Karpas-422 (cell line): ENCODE data around the gene TECTB. TPM values are rescaled to one million over a fixed set of nuclear protein-coding genes. Genes with fewer than 3 reads are reported as not detected.

ENCODE experiments used
- DNase-seq: peaks from one replicate; pipeline ENCODE4 v3.0.0-alpha.2; 2015
- H2AFZ ChIP-seq: fragments of 200-600 bp; sonication (generic); 2 replicates; pipeline ENCODE4 v1.6.1; 2014; ENCODE audit warnings: antibody characterized with exemption, low read length, mixed read lengths
- H3K27ac ChIP-seq: fragments of 200-600 bp; sonication (generic); 2 replicates; pipeline ENCODE4 v1.5.1; 2014; ENCODE audit warnings: mild to moderate bottlenecking, low read length, moderate library complexity
- H3K27me3 ChIP-seq: fragments of 200-600 bp; sonication (generic); 2 replicates; pipeline ENCODE4 v1.6.1; 2014; ENCODE audit warnings: low read length, mixed read lengths
- H3K36me3 ChIP-seq: fragments of 200-600 bp; sonication (generic); 2 replicates; pipeline ENCODE4 v1.6.1; 2014; ENCODE audit warnings: low read length, mixed read lengths; ENCODE audit not compliant: insufficient read depth
- H3K4me1 ChIP-seq: fragments of 200-600 bp; sonication (generic); 2 replicates; pipeline ENCODE4 v1.6.1; 2014; ENCODE audit warnings: mild to moderate bottlenecking, low read length, mixed read lengths
- H3K4me2 ChIP-seq: fragments of 200-600 bp; sonication (generic); 2 replicates; pipeline ENCODE4 v1.6.1; 2014; ENCODE audit warnings: low read length, low read depth, mild to moderate bottlenecking; ENCODE audit not compliant: poor library complexity, severe bottlenecking
- H3K4me3 ChIP-seq: fragments of 200-600 bp; sonication (generic); 2 replicates; pipeline ENCODE4 v1.5.1; 2014; ENCODE audit warnings: mild to moderate bottlenecking, antibody characterized with exemption, low read length, mixed read lengths
- H3K79me2 ChIP-seq: fragments of 200-600 bp; sonication (generic); 2 replicates; pipeline ENCODE4 v1.6.1; 2014; ENCODE audit warnings: mild to moderate bottlenecking, low read length, mixed read lengths
- H3K9ac ChIP-seq: fragments of 200-600 bp; sonication (generic); 2 replicates; pipeline ENCODE4 v1.6.0; 2014; ENCODE audit warnings: low read length
- H3K9me2 ChIP-seq: fragments of 200-600 bp; sonication (generic), shearing (Covaris generic); replicated peaks from 2 replicates; pipeline ENCODE4 v1.6.0; 2014; ENCODE audit warnings: mild to moderate bottlenecking, low read length, moderate library complexity; ENCODE audit not compliant: insufficient read depth
- H3K9me3 ChIP-seq: fragments of 300-700, 200-600 bp; sonication (generic); 2 replicates; pipeline ENCODE4 v1.6.1; 2014; ENCODE audit warnings: low read length, mixed read lengths
- H4K20me1 ChIP-seq: fragments of 200-600 bp; sonication (generic); 2 replicates; pipeline ENCODE4 v1.6.1; 2014; ENCODE audit warnings: mild to moderate bottlenecking, antibody characterized with exemption, low read length, low read depth; ENCODE audit not compliant: insufficient read depth
- total RNA-seq: library from RNA; depleted of rRNA; stranded (reverse); fragments of >200 nt; shearing (Covaris generic); gene quantifications from 2 replicates; pipeline ENCODE4 v1.2.3, GENCODE V29; 2014; ENCODE audit warnings: low replicate concordance; rRNA removed

The TECTB gene
- not detected in 2 replicates for total RNA-seq

GRCh38 chr10:112283100-112283499, at the start of gene TECTB:
TECTB (plus strand) TSS chr10:112283400; CDS start chr10:112283735, 335 bp downstream.
- Histone ChIP-seq H3K27ac (no peak within 1 kb of the TSS), H3K79me2 (no peaks in the 10 kb centered on the region), H3K4me2 (no peak within 1 kb of the TSS), H3K4me1 (peaks cover 20% of the 10 kb centered on the region), H3K27me3 (no peaks in the 10 kb centered on the region), H3K36me3 (no peaks in the 10 kb centered on the region), H3K9me2 (no peaks in the 10 kb centered on the region), H2AFZ (no peak within 1 kb of the TSS), H3K9me3 (no peaks in the 10 kb centered on the region), H3K9ac (no peak within 1 kb of the TSS), H4K20me1 (no peaks in the 10 kb centered on the region), H3K4me3 (no peak within 1 kb of the TSS)
- DNase-seq: no peak

- DNase-seq: no peak
- Histone ChIP-seq H3K9me3 (peaks cover 20% of the 10 kb centered on the region), H3K79me2 (no peaks in the 10 kb centered on the region), H4K20me1 (no peaks in the 10 kb centered on the region), H3K9me2 (no peaks in the 10 kb centered on the region), H3K4me2 (no peak overlapping the region), H2AFZ (no peak overlapping the region), H3K9ac (no peak overlapping the region), H3K36me3 (peaks cover 6% of the 10 kb centered on the region; the same call in 1 of the 2 replicates), H3K4me1 (peaks cover 56% of the 10 kb centered on the region), H3K4me3 (no peak overlapping the region), H3K27me3 (no peaks in the 10 kb centered on the region), H3K27ac (no peak overlapping the region)
Measured at GRCh38 chr10:112235141-112235540, 48.1 kb upstream of the TECTB start.

- Histone ChIP-seq H4K20me1 (no peaks in the 10 kb centered on the region), H3K4me2 (no peak overlapping the region)
Measured at GRCh38 chr10:112235920-112236319, 47.3 kb upstream of the TECTB start.

GRCh38 chr10:112236486-112236885, 46.7 kb upstream of the TECTB start:
- Histone ChIP-seq H3K9ac (no peak overlapping the region), H3K79me2 (no peaks in the 10 kb centered on the region), H3K36me3 (peaks cover 6% of the 10 kb centered on the region; the same call in 1 of the 2 replicates), H3K27ac (peak overlapping the region; percentile 7; the same call in 1 of the 2 replicates), H3K4me2 (no peak overlapping the region), H3K4me3 (no peak overlapping the region), H4K20me1 (no peaks in the 10 kb centered on the region), H3K9me3 (peaks cover 27% of the 10 kb centered on the region), H3K9me2 (no peaks in the 10 kb centered on the region), H2AFZ (no peak overlapping the region), H3K27me3 (no peaks in the 10 kb centered on the region), H3K4me1 (peaks cover 43% of the 10 kb centered on the region)
- no peak for DNase-seq

More at GRCh38 chr10:112235920-112236319, 47.3 kb upstream of the TECTB start:
- Histone ChIP-seq H3K4me3 (no peak overlapping the region), H3K27ac (peak overlapping the region; percentile 7; the same call in 1 of the 2 replicates), H3K4me1 (peaks cover 49% of the 10 kb centered on the region), H3K9me2 (no peaks in the 10 kb centered on the region), H3K9ac (no peak overlapping the region), H3K79me2 (no peaks in the 10 kb centered on the region), H3K27me3 (no peaks in the 10 kb centered on the region), H2AFZ (no peak overlapping the region), H3K9me3 (peaks cover 25% of the 10 kb centered on the region), H3K36me3 (peaks cover 6% of the 10 kb centered on the region; the same call in 1 of the 2 replicates)
- DNase-seq: no peak

- no peaks in the 10 kb centered on the region for H4K20me1 ChIP-seq
- H3K9me2 ChIP-seq: no peaks in the 10 kb centered on the region
- no peak for DNase-seq
- H3K27me3 ChIP-seq: no peaks in the 10 kb centered on the region
- H3K4me1 ChIP-seq: peaks cover 20% of the 10 kb centered on the region
- H3K4me3 ChIP-seq: no peak overlapping the region
- no peak overlapping the region for H3K9ac ChIP-seq
- no peaks in the 10 kb centered on the region for H3K79me2 ChIP-seq
- H3K27ac ChIP-seq: no peak overlapping the region
- H2AFZ ChIP-seq: no peak overlapping the region
- peaks cover 27% of the 10 kb centered on the region for H3K9me3 ChIP-seq
- peaks cover 6% of the 10 kb centered on the region; the same call in 1 of the 2 replicates for H3K36me3 ChIP-seq
- no peak overlapping the region for H3K4me2 ChIP-seq
Measured at GRCh38 chr10:112239347-112239746, 43.9 kb upstream of the TECTB start.

- Histone ChIP-seq H3K9me3 (peaks cover 27% of the 10 kb centered on the region), H4K20me1 (no peaks in the 10 kb centered on the region), H2AFZ (no peak overlapping the region), H3K27ac (no peak overlapping the region), H3K4me2 (no peak overlapping the region), H3K4me3 (no peak overlapping the region), H3K27me3 (no peaks in the 10 kb centered on the region), H3K79me2 (no peaks in the 10 kb centered on the region), H3K9ac (no peak overlapping the region), H3K4me1 (peaks cover 17% of the 10 kb centered on the region), H3K9me2 (no peaks in the 10 kb centered on the region), H3K36me3 (peaks cover 6% of the 10 kb centered on the region; the same call in 1 of the 2 replicates)
- no peak for DNase-seq
Measured at GRCh38 chr10:112240441-112240840, 42.8 kb upstream of the TECTB start.

- Histone ChIP-seq H2AFZ (no peak overlapping the region), H3K4me1 (0 out of 2 replicates have a peak, but pooled peaks cover 4% of the 10 kb centered on the region), H3K9ac (no peak overlapping the region), H3K27ac (no peak overlapping the region), H4K20me1 (no peaks in the 10 kb centered on the region), H3K4me3 (no peak overlapping the region), H3K79me2 (no peaks in the 10 kb centered on the region), H3K4me2 (no peak overlapping the region), H3K36me3 (peaks cover 6% of the 10 kb centered on the region; the same call in 1 of the 2 replicates), H3K9me2 (no peaks in the 10 kb centered on the region), H3K27me3 (no peaks in the 10 kb centered on the region), H3K9me3 (peaks cover 27% of the 10 kb centered on the region)
- DNase-seq: no peak
Measured at GRCh38 chr10:112241651-112242341, 41.4 kb upstream of the TECTB start.

GRCh38 chr10:112242769-112243168, 40.4 kb upstream of the TECTB start:
- no peak for DNase-seq
- H3K9me3 ChIP-seq: peaks cover 27% of the 10 kb centered on the region
- no peaks in the 10 kb centered on the region for H3K27me3 ChIP-seq
- H2AFZ ChIP-seq: no peak overlapping the region
- H3K9me2 ChIP-seq: no peaks in the 10 kb centered on the region
- H3K36me3 ChIP-seq: peaks cover 6% of the 10 kb centered on the region; the same call in 1 of the 2 replicates
- no peak overlapping the region for H3K9ac ChIP-seq
- H3K27ac ChIP-seq: no peak overlapping the region
- no peaks in the 10 kb centered on the region for H3K79me2 ChIP-seq
- no peaks in the 10 kb centered on the region for H4K20me1 ChIP-seq
- no peak overlapping the region for H3K4me2 ChIP-seq
- H3K4me1 ChIP-seq: 0 out of 2 replicates have a peak, but pooled peaks cover 4% of the 10 kb centered on the region
- no peak overlapping the region for H3K4me3 ChIP-seq
